H1 (cell line): ENCODE results near the gene WNT11. TPM values are rescaled to one million over a fixed set of nuclear protein-coding genes. Genes with fewer than 3 reads are reported as not detected.

Experiments used
- CTCF ChIA-PET: fragments of 300-600 bp; sonication (Branson Sonifier 250); formaldehyde crosslinking; loops from one replicate; lab custom pipeline; 2021; ENCODE audit not compliant: partially characterized antibody; lab: Charles Lee
- POLR2A ChIA-PET: fragments of 300-600 bp; sonication (Branson Sonifier 250); formaldehyde crosslinking; loops from one replicate; lab custom pipeline; 2021; ENCODE audit warnings: inconsistent platforms; ENCODE audit not compliant: partially characterized antibody; lab: Charles Lee
- DNase-seq, 2 experiments: peaks; one replicate each; pipeline versions ENCODE4 v3.0.0 to v3.0.0-alpha.2; 2010 to 2022; ENCODE audit warnings: low spot score in 2 of 2, low read depth in 1 of 2, mixed read lengths in 1 of 2
- FAIRE-seq: peaks from 2 replicates; lab custom pipeline; 2011; peaks lifted over from hg19 to GRCh38; lab: Jason Lieb, UNC
- H2AFZ ChIP-seq: 2 replicates; pipeline ENCODE4 v1.8.1; 2012; ENCODE audit warnings: low read length, inconsistent platforms
- H2AK5ac ChIP-seq: 2 replicates; pipeline ENCODE4 v1.6.1; 2013; ENCODE audit warnings: low read depth, low read length
- H2BK120ac ChIP-seq: replicated peaks from 2 replicates; pipeline ENCODE3; 2013; ENCODE audit warnings: low read depth, low read length, inconsistent platforms
- H2BK12ac ChIP-seq: 2 replicates; pipeline ENCODE4 v1.6.1; 2013; ENCODE audit warnings: low read depth, low read length
- H2BK15ac ChIP-seq: 2 replicates; pipeline ENCODE4 v1.6.1; 2013; ENCODE audit warnings: low read length
- H2BK20ac ChIP-seq: 2 replicates; pipeline ENCODE4 v1.6.1; 2013; ENCODE audit warnings: low read length
- H2BK5ac ChIP-seq: 2 replicates; pipeline ENCODE4 v1.6.1; 2013; ENCODE audit warnings: low read depth, low read length
- H3K14ac ChIP-seq: 2 replicates; pipeline ENCODE4 v1.6.1; 2013; ENCODE audit warnings: inconsistent platforms; ENCODE audit not compliant: insufficient read length
- H3K18ac ChIP-seq: 2 replicates; pipeline ENCODE4 v1.6.1; 2013; ENCODE audit warnings: low read length; ENCODE audit errors: extremely low read depth
- H3K23ac ChIP-seq: 2 replicates; pipeline ENCODE4 v1.6.1; 2013; ENCODE audit warnings: inconsistent platforms; ENCODE audit not compliant: insufficient read length
- H3K23me2 ChIP-seq: 2 replicates; pipeline ENCODE4 v1.6.1; 2013; ENCODE audit warnings: low read depth, low read length
- H3K27ac ChIP-seq: 2 replicates; pipeline ENCODE4 v1.6.1; 2011; ENCODE audit warnings: low read depth, low read length, inconsistent platforms
- H3K27me3 ChIP-seq, 4 experiments: replicated peaks in 1 of 4; 1 replicate in 1 of 4; 2 replicates in 3 of 4; pipeline versions ENCODE4 v1.6.1 to v1.8.1; 2011 to 2013; ENCODE audit warnings: low read length in 3 of 4, mild to moderate bottlenecking in 3 of 4, inconsistent platforms in 2 of 4, mixed read lengths in 2 of 4, moderate library complexity in 1 of 4; ENCODE audit not compliant: control insufficient read depth in 3 of 4, insufficient read depth in 3 of 4; ENCODE audit errors: extremely low read depth in 1 of 4
- H3K36me3 ChIP-seq, 4 experiments: 2 replicates each; pipeline versions ENCODE4 v1.6.1 to v1.8.1; 2011 to 2013; ENCODE audit warnings: mild to moderate bottlenecking in 4 of 4, low read length in 3 of 4, moderate library complexity in 2 of 4, control low read depth in 1 of 4, inconsistent platforms in 1 of 4; ENCODE audit not compliant: insufficient read depth in 4 of 4, control insufficient read depth in 2 of 4
- H3K4ac ChIP-seq: replicated peaks from 2 replicates; pipeline ENCODE3; 2013; ENCODE audit warnings: low read length, low read depth, mixed read lengths, inconsistent platforms; ENCODE audit not compliant: insufficient read length
- H3K4me1 ChIP-seq, 4 experiments: replicated peaks in 1 of 4; 1 replicate in 1 of 4; 2 replicates in 3 of 4; pipeline versions ENCODE4 v1.6.1 to v1.8.1; 2011 to 2013; ENCODE audit warnings: low read length in 3 of 4, inconsistent platforms in 2 of 4, mixed read lengths in 1 of 4; ENCODE audit not compliant: insufficient read depth in 4 of 4, control insufficient read depth in 3 of 4
- H3K4me2 ChIP-seq, 2 experiments: 2 replicates each; pipeline versions ENCODE4 v1.6.1 to v1.8.1; 2011 to 2013; ENCODE audit warnings: low read depth in 2 of 2, low read length in 2 of 2, control low read depth in 1 of 2, inconsistent platforms in 1 of 2, mild to moderate bottlenecking in 1 of 2; ENCODE audit not compliant: insufficient read depth in 1 of 2
- H3K4me3 ChIP-seq, 4 experiments: fragments of 200-600, 300-600 bp in 1 of 4; sonication (generic), shearing (Covaris generic), sonication (Bioruptor Twin) in 1 of 4; 2 replicates each; pipeline versions ENCODE4 v1.5.1 to v1.8.1; 2011 to 2016; ENCODE audit warnings: low read length in 4 of 4, low read depth in 3 of 4, control low read depth in 2 of 4, inconsistent platforms in 2 of 4, mild to moderate bottlenecking in 2 of 4, mixed read lengths in 1 of 4, moderate library complexity in 1 of 4; ENCODE audit not compliant: insufficient read depth in 2 of 4; ENCODE audit errors: extremely low read depth in 1 of 4
- H3K56ac ChIP-seq: replicated peaks from 2 replicates; pipeline ENCODE3; 2013; ENCODE audit warnings: low read depth, mild to moderate bottlenecking, mixed read lengths, low read length, inconsistent platforms; ENCODE audit not compliant: insufficient read length
- H3K79me1 ChIP-seq: 2 replicates; pipeline ENCODE4 v1.6.1; 2013; ENCODE audit warnings: low read depth, low read length, control low read depth
- H3K79me2 ChIP-seq, 2 experiments: 2 replicates each; pipeline versions ENCODE4 v1.6.1 to v1.8.1; 2012 to 2013; ENCODE audit warnings: low read length in 2 of 2, mild to moderate bottlenecking in 2 of 2, inconsistent platforms in 1 of 2; ENCODE audit not compliant: insufficient read depth in 2 of 2, control insufficient read depth in 1 of 2
- H3K9ac ChIP-seq, 4 experiments: replicated peaks in 1 of 4; 1 replicate in 1 of 4; 2 replicates in 3 of 4; pipeline versions ENCODE4 v1.6.1 to v1.8.1; 2011 to 2013; ENCODE audit warnings: low read depth in 3 of 4, low read length in 3 of 4, control low read depth in 2 of 4, mild to moderate bottlenecking in 2 of 4, moderate library complexity in 2 of 4, inconsistent platforms in 1 of 4; ENCODE audit errors: extremely low read depth in 1 of 4
- H3K9me3 ChIP-seq, 2 experiments: 2 replicates each; pipeline versions ENCODE4 v1.6.1 to v1.8.1; 2012 to 2013; ENCODE audit warnings: mild to moderate bottlenecking in 2 of 2, moderate library complexity in 2 of 2, control low read depth in 1 of 2, inconsistent platforms in 1 of 2, low read depth in 1 of 2, low read length in 1 of 2, mixed read lengths in 1 of 2; ENCODE audit not compliant: insufficient read depth in 2 of 2
- H4K20me1 ChIP-seq, 2 experiments: replicated peaks in 1 of 2; 2 replicates each; pipeline versions ENCODE3 to v1.8.1; 2011 to 2013; ENCODE audit warnings: inconsistent platforms in 2 of 2, low read length in 2 of 2, mild to moderate bottlenecking in 1 of 2; ENCODE audit not compliant: insufficient read depth in 2 of 2, control insufficient read depth in 1 of 2
- H4K5ac ChIP-seq: 2 replicates; pipeline ENCODE4 v1.6.1; 2013; ENCODE audit warnings: low read length, low read depth, mixed read lengths, inconsistent platforms; ENCODE audit not compliant: insufficient read length
- H4K8ac ChIP-seq: 2 replicates; pipeline ENCODE4 v1.8.0; 2013; ENCODE audit warnings: mild to moderate bottlenecking, moderate library complexity, low read length, inconsistent platforms; ENCODE audit not compliant: insufficient read depth; ENCODE audit errors: extremely low read depth
- H4K91ac ChIP-seq: replicated peaks from 2 replicates; pipeline ENCODE3; 2013; ENCODE audit warnings: low read length, mixed read lengths, inconsistent platforms; ENCODE audit not compliant: insufficient read length
- BCL11A ChIP-seq, 2 experiments: IDR thresholded peaks; one replicate each; pipeline ENCODE4 v1.6.1; 2011; ENCODE audit warnings: low read depth in 2 of 2, low read length in 2 of 2, mild to moderate bottlenecking in 2 of 2
- CHD2 ChIP-seq: IDR thresholded peaks from 2 replicates; pipeline ENCODE4 v1.6.1; 2012; ENCODE audit warnings: low read length, improper control_type of control experiment
- CTCF ChIP-seq, 3 experiments: IDR thresholded peaks; 1 replicate in 2 of 3; 2 replicates in 1 of 3; pipeline versions ENCODE4 v1.5.1 to v1.6.1; 2011; ENCODE audit warnings: low read length in 3 of 3, mild to moderate bottlenecking in 3 of 3, inconsistent platforms in 2 of 3, low read depth in 1 of 3, moderate library complexity in 1 of 3; ENCODE audit not compliant: insufficient read depth in 1 of 3; ENCODE audit errors: control extremely low read depth in 1 of 3
- NANOG ChIP-seq: IDR thresholded peaks from 2 replicates; pipeline ENCODE4 v1.6.1; 2011; ENCODE audit warnings: low read length, low read depth, mild to moderate bottlenecking, inconsistent platforms; ENCODE audit not compliant: insufficient read depth, poor library complexity, severe bottlenecking
- PHF8 ChIP-seq: fragments of 200-600 bp; sonication (generic); conservative IDR thresholded peaks from 2 replicates; pipeline ENCODE4 v1.7.1; 2012; ENCODE audit warnings: low read depth, mild to moderate bottlenecking, inconsistent platforms, low read length, moderate library complexity
- RBBP5 ChIP-seq: IDR thresholded peaks from 2 replicates; pipeline ENCODE4 v1.7.1; 2012; ENCODE audit warnings: low read depth, mild to moderate bottlenecking, inconsistent platforms, low read length, moderate library complexity, borderline replicate concordance
- RFX5 ChIP-seq: IDR thresholded peaks from 2 replicates; pipeline ENCODE4 v1.6.1; 2011; ENCODE audit warnings: low read depth, low read length, improper control_type of control experiment, borderline replicate concordance
- RNF2 ChIP-seq: fragments of 200-900, 300-1000 bp; sonication (generic); IDR thresholded peaks from 2 replicates; pipeline ENCODE4 v1.7.1; 2016; ENCODE audit warnings: borderline replicate concordance, low read depth, mild to moderate bottlenecking, antibody characterized with exemption, low read length; ENCODE audit not compliant: poor library complexity, severe bottlenecking; ENCODE audit errors: missing control alignments
- SIRT6 ChIP-seq: IDR thresholded peaks from one replicate; pipeline ENCODE4 v1.7.1; 2012; ENCODE audit warnings: low read length, inconsistent platforms
- SIX5 ChIP-seq: IDR thresholded peaks from 2 replicates; pipeline ENCODE4 v1.6.1; 2011; ENCODE audit warnings: mild to moderate bottlenecking, low read depth, low read length
- WGBS, 2 experiments: shearing (Covaris generic) in 1 of 2; methylation state at CpG; one replicate each; pipeline versions ENCODE4 v1.1.6 to v1.1.7; 2013 to 2015; ENCODE audit warnings: low lambda C conversion rate in 2 of 2, mixed read lengths in 2 of 2, inconsistent platforms in 1 of 2, low coverage in 1 of 2, missing lambda C conversion rate in 1 of 2; ENCODE audit not compliant: insufficient replicate concordance in 2 of 2, insufficient coverage in 1 of 2, insufficient read length in 1 of 2; ENCODE audit errors: extremely low coverage in 1 of 2, missing lambda C conversion rate in 1 of 2; 5-methylcytosine and 5-hydroxymethylcytosine counted together
- polyA plus RNA-seq, 7 experiments: library from polyadenylated mRNA; depleted of rRNA in 3 of 7; stranded (reverse) in 5 of 7; unstranded in 2 of 7; fragments of >200 nt in 5 of 7; fragments of 200-250 nt in 2 of 7; gene quantifications; 1 replicate in 5 of 7; 2 replicates in 1 of 7; 4 replicates in 1 of 7; pipeline versions ENCODE4 v1.2.1 to v1.2.3, GENCODE V29; 2011 to 2013; ENCODE audit warnings: missing spikeins in 2 of 7, mixed read lengths in 2 of 7
- total RNA-seq: library from RNA; stranded (reverse); fragmentation: NEBNext Ultra II Directional; extraction: Animal tissue kit (Norgen Biotek cat#: 25700); gene quantifications from 2 replicates; pipeline ENCODE4 v1.2.1, GENCODE V29; 2021

Gene WNT11
- total and polyA plus RNA-seq, 2 of the 8 experiments (the other 6 are each of a cell fraction or from before 2014, with no cell fraction given) = 0.11 to 0.45 TPM

- H3K23me2 ChIP-seq = no peaks in the 10 kb centered on the region
- H4K91ac ChIP-seq = no peak overlapping the region
- H3K4ac ChIP-seq = no peak overlapping the region
- no peak overlapping the region for H2BK12ac ChIP-seq
- H4K8ac ChIP-seq = no peak overlapping the region
- no peak overlapping the region for H4K5ac ChIP-seq
- H3K18ac ChIP-seq = no peak overlapping the region
- H3K4me1 ChIP-seq = peaks cover 0 to 6% (median 0%) of the 10 kb centered on the region in 4 experiments; a peak in 2 of 7 replicates
- POLR2A ChIA-PET = interaction anchor here (0.6 kb wide), 1 partner anchor 40 kb away, joined by 3 read pairs; no protein-coding TSS in a partner anchor
- H2BK20ac ChIP-seq = no peak overlapping the region
- H2AK5ac ChIP-seq = no peak overlapping the region
- WGBS, 2 experiments = 82% methylated on average over 13 of the region's 15 CpGs; no CpG with 5 or more reads in 1 of the 2 experiments
- H3K9ac ChIP-seq = no peak overlapping the region
- no peak overlapping the region for H3K27ac ChIP-seq
- no peak overlapping the region for H2BK5ac ChIP-seq
- no peak for DNase-seq
- no peak for FAIRE-seq
- CTCF ChIA-PET = interaction anchor here (0.7 to 2.0 kb wide), 12 partner anchors 9 to 854 kb away, joined by 3 to 9 read pairs (median 4); no protein-coding TSS in a partner anchor
- H3K14ac ChIP-seq = no peak overlapping the region
- H3K79me2 ChIP-seq = no peaks in the 10 kb centered on the region
- H3K23ac ChIP-seq = no peak overlapping the region
- no peak overlapping the region for H3K4me3 ChIP-seq
- no peaks in the 10 kb centered on the region for H3K27me3 ChIP-seq
- no peaks in the 10 kb centered on the region for H4K20me1 ChIP-seq
- no peak overlapping the region for H2BK120ac ChIP-seq
- H2AFZ ChIP-seq = no peak overlapping the region
- no peak overlapping the region for H3K4me2 ChIP-seq
- H3K56ac ChIP-seq = no peak overlapping the region
- H3K79me1 ChIP-seq = no peaks in the 10 kb centered on the region
- no peaks in the 10 kb centered on the region for H3K9me3 ChIP-seq
- no peak overlapping the region for H2BK15ac ChIP-seq
- no peaks in the 10 kb centered on the region; a peak in 1 of 8 replicates for H3K36me3 ChIP-seq
- TF ChIP-seq RNF2 = no peak
- TF ChIP-seq SIRT6 = no peak
- no peak for TF ChIP-seq BCL11A (IDR thresholded peaks at IDR 0.05; ENCODE audit: low read depth in 2 of 2, low read length in 2 of 2)
- no peak for TF ChIP-seq RBBP5
- TF ChIP-seq SIX5 = no peak
- no peak for TF ChIP-seq CTCF (IDR thresholded peaks at IDR 0.05; ENCODE audit: control extremely low read depth in 1 of 3, insufficient read depth in 1 of 3, low read depth in 1 of 3, low read length in 3 of 3)
- no peak for TF ChIP-seq RFX5
- no peak for TF ChIP-seq PHF8
- no peak for TF ChIP-seq NANOG
- no peak for TF ChIP-seq CHD2
These were observed 20.3 kb downstream of the WNT11 start for GRCh38 chr11:76185931-76186401.
